Measurements from ENCODE around the gene GRIA3.

DNA sequence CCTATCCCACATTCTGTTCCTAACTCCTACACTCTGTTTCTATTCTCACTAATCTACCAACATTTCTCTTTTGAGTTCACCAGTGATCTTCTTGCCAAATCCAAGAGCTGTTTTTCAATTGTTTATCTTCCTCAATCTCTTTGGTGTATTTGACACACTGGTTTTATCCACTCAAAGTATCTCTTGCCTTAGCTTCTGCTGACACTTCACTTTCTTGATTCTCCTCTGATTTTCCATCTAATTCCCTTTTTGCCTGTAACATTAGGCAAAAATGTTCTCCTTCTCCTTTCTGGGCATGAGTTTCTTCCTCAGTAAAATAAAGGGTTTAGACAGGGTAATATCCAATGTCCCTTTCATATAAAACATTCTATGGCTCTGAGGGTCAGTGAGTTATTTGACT, 26.2 kb downstream of the GRIA3 start:
- TF ChIP-seq, protein P1, sequence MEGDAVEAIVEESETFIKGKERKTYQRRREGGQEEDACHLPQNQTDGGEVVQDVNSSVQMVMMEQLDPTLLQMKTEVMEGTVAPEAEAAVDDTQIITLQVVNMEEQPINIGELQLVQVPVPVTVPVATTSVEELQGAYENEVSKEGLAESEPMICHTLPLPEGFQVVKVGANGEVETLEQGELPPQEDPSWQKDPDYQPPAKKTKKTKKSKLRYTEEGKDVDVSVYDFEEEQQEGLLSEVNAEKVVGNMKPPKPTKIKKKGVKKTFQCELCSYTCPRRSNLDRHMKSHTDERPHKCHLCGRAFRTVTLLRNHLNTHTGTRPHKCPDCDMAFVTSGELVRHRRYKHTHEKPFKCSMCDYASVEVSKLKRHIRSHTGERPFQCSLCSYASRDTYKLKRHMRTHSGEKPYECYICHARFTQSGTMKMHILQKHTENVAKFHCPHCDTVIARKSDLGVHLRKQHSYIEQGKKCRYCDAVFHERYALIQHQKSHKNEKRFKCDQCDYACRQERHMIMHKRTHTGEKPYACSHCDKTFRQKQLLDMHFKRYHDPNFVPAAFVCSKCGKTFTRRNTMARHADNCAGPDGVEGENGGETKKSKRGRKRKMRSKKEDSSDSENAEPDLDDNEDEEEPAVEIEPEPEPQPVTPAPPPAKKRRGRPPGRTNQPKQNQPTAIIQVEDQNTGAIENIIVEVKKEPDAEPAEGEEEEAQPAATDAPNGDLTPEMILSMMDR (IDR thresholded peaks at IDR 0.05 in 2 of 3, conservative IDR thresholded peaks at IDR 0.05 in 1 of 3; ENCODE audit: control insufficient read depth in 2 of 3, extremely low read depth in 1 of 3, insufficient read depth in 1 of 3, low read depth in 3 of 3, low read length in 3 of 3): no peak
- TF ChIP-seq SREBF2 (IDR thresholded peaks at IDR 0.05; ENCODE audit: low read length) (no peak), ZNF207 (IDR thresholded peaks at IDR 0.05; ENCODE audit: borderline replicate concordance) (no peak), JUND (IDR thresholded peaks at IDR 0.05; ENCODE audit: low read depth, low read length) (no peak), POLR2AphosphoS5 (IDR thresholded peaks at IDR 0.05; ENCODE audit: low read length) (no peak), FOS (IDR thresholded peaks at IDR 0.05; ENCODE audit: borderline replicate concordance, extremely low read depth, insufficient read length) (no peak), SP1 (IDR thresholded peaks at IDR 0.05; ENCODE audit: low read depth, low read length) (no peak), POLR2A (IDR thresholded peaks at IDR 0.05; ENCODE audit: low read depth, low read length) (no peak), RAD21 (IDR thresholded peaks at IDR 0.05; ENCODE audit: insufficient read depth, low read depth, low read length) (no peak), EZH2 (IDR thresholded peaks at IDR 0.05; ENCODE audit: borderline replicate concordance, control insufficient read depth, low read depth, low read length) (no peak)
